HG02970 (cell line): ENCODE measurements around the gene BCAT1.
A peak's percentile ranks its signal among the peaks of the same experiment; 100 is the strongest.

Experiments used
- ATAC-seq: cut with Tn5 transposase; IDR thresholded peaks from one replicate; pipeline ENCODE4 v1.9.1; 2021; ENCODE audit warnings: mild to moderate bottlenecking, moderate library complexity, moderate number of reproducible peaks; ENCODE audit not compliant: unreplicated experiment, low FRiP score

BCAT1 gene, protein sequence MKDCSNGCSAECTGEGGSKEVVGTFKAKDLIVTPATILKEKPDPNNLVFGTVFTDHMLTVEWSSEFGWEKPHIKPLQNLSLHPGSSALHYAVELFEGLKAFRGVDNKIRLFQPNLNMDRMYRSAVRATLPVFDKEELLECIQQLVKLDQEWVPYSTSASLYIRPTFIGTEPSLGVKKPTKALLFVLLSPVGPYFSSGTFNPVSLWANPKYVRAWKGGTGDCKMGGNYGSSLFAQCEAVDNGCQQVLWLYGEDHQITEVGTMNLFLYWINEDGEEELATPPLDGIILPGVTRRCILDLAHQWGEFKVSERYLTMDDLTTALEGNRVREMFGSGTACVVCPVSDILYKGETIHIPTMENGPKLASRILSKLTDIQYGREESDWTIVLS

DNA sequence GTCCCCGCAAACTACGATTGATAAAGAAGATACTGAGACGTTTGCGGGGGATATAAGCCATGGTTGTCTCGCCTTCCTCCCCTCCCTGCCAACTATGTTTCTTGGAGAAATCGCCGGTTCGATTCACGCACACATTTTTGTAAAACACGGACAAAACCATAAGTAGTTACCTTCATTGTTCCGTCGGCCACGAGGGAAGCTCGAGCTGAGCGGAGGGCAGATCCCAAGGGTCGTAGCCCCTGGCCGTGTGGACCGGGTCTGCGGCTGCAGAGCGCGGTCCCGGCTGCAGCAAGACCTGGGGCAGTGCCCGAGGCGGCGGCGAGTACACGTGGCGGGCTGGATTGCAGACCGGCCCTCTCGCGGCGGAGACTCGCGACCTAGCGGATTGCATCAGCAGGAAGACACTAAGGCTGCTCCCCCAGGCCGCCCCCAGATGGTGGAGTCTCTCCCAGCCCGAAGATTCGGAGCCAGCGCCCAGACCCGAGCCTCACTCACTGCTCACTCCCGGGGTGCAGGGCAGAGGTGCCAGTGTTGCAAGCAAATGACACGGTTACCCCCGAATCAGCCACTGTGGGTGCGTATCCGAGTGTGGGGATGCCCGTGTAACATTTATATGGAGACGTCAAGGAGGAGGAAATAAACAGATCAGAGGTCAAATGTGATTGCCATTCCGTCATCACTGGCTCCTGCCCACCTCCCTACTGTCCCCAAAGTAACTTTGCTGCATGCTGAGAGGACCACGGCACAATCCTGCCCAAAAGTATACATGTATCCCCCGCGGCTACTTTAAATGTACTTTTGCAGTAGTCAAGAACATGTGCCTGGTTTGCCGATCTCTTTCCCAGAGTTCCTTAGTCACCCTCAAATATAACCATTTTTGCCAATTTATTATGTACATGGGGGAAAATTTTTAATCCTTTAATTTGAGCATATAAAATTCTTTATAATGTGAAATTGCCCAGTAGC lies at the start of gene BCAT1:
BCAT1 (minus strand) TSS at position 345 of the 966 bp plus-strand sequence; CDS start at position 176, 169 bp downstream.
- no peak for ATAC-seq

DNA sequence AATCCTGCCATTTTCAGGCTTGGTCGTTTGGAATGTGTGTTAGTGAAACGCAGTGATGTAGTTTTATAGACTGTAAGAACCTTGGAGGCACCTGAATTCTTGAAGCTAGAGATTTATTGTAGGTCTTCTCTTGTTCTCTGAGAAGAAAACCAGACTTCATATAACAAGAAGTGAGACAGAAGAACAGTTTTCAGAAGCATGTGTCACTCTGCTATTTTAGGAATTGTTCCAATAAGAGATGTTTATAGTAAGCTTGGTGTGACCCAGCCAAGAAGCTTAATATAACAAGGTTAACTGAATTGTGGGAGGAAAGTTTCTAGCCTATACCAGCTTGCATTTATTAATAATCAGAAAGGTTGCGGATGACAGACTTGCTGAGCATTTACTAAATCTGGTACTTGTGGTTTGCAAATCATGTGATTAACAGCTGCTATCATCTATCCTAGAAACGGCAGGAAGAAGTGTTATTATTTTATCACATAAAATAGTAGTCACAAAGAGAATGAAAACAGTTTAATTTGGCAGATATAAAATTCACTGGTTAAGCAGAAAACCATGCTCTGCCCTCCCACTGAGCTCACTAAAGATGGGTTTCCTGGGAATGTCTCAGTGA lies 49.2 kb upstream of the BCAT1 start:
- peak; percentile 76 for ATAC-seq

DNA sequence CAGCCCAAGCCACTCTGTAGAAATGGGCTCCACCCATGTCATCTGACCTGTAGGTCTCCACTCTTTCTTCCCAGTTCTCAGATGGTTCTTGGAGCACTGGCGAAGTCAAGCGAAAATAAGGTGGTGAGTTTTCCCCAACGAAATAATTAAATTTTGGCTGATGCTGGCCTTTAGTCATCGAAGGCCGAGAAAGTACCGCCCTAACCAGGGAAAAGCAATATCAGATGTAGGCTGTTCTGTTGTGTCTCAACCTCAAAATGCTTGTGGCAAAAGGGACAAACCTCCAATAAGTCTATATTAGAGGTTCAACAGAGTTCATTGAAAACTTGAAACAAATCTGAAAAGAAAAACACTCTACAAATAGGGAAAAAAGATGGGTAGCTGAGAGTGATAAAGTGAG lies 48.6 kb upstream of the BCAT1 start:
- peak; percentile 9 for ATAC-seq

DNA sequence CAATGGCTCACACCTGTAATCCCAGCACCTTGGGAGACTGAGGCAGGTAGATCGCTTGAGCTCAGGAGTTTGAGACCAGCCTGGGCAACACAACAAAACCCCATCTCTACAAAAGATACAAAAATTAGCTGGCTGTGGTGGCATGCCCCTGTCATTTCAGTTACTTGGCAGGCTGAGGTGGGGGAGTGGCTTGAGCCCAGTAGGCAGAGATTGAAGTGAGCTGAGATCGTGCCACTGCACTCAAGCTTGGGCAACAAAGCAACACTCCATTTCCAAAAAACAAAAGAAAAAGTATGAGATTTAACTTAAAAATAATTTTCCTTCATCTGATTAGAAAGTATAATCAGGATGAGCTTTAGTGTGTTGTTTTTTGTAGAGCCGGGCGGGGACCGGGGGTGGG lies 47.9 kb upstream of the BCAT1 start:
- no peak for ATAC-seq

DNA sequence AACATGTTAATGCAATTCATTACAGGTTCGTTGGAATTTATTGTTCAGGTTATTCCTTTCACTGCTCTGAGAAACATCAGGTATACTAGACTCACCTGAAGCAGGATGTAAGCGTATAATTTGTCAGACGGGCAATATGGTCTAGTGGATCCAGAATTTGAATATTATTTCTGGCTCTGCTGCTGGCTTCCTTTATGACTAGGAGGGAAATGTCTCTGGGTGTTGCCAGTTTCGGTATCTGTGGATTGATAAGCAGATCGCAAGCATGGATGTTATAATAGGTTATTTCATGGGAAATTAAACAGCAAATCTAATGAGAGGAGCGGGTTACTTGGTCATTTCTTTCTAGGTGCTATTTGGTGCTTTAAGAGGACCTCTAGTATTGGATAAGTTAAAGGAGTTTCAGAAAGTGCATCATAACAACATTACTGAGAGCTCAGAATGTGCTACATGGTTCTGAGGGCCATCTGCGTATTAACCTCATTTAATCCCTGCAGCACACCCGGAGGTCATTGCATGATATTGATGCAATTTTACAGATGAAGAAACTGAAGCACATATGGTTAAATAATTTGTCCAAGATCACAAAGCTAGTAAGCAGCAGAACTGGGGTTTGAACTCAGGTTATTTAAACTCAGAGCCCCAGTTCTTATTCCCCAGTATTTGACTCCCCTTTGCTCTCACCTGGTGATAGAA lies 47.3 kb upstream of the BCAT1 start:
- no peak for ATAC-seq

DNA sequence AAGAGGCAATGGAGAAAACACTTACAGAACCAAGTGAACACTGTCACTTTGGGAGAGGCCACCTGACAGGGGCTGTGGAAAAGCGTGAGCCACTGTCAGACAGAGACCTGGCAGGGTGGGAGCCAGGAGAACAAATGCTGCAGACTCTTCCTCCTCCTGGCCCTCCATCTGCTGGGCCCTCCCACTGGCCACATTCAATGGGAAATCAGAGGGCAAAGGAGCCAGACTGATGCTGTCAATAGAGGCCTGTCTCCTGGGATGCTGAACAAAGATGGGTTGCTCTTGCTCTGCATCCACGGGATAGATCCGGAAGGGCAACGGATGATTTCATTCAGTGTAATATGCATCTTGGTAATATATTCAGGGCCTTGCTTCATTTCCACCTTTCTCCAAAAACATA lies 44.9 kb upstream of the BCAT1 start:
- no peak for ATAC-seq

DNA sequence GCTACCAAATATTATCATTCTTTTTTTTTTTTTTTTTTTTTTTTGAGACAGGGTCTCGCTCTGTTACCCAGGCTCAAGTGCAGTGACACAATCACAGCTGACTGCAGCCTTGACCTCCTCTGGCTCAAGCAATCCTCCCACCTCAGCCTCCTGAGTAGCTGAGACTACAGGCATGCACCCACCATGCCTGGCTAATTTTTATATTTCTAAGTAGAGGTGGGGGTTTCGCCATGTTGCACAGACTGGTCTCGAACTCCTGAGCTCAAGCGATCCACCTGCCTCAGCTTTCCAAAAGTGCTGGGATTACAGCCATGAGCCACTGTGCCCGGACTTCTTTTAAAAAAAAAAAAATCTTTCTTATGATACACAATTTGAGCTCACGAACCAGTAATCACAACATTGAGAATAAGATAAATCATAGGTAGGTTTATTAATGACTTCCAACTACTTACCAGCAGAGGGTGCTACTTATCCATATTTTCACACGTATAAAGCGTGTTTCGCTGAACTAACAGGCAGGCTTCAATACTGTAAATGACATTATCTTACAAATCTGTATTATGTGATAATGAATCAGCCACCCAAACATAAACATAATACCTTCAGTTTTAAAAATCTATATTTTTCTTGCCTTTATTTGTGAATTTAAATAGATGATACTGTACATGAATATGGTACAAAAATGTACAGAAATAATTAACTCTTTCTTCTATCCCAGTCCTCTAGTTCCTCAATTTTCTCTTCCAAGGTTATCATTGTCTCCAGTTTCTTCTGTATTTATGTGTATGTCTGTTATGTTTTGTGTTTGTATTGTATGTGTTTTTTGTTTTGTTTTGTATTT lies 42.5 kb upstream of the BCAT1 start:
- ATAC-seq: no peak

DNA sequence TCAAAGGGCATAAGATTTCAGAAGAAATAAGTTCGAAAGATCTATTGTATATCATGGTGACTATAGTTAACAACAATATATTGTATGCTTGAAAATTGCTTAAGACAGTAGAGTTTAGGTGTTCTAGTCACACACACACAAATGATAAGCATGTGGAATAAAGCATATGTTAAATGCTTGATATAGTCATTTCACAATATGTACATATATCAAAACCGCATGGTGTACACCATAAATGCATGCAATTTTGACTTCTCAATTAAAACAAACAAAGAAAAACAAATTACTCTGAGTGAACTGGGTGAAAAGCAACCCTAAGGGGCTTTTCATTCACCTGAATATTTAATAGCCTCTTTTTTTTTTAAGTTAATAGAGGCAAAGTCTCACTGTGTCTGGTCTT lies 40.3 kb upstream of the BCAT1 start:
- ATAC-seq: no peak

DNA sequence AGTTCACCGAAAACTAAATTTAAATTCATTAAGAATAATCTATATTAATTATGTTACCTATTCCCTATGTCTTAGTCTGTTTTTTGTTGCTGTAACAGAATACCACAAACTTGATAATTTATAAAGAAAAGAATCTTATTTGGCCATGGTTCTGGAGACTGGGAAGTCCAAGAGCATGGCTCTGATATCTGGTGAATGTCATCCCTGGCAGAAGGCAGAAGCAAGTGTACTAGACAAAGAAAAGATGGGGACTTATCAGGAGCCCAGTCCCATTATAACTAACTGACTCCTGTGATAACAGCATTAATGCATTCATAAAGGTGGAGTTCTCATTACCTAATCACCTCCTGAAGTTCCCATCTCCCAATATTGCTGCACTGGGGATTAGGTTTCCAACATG lies 33.3 kb upstream of the BCAT1 start:
- ATAC-seq: no peak

DNA sequence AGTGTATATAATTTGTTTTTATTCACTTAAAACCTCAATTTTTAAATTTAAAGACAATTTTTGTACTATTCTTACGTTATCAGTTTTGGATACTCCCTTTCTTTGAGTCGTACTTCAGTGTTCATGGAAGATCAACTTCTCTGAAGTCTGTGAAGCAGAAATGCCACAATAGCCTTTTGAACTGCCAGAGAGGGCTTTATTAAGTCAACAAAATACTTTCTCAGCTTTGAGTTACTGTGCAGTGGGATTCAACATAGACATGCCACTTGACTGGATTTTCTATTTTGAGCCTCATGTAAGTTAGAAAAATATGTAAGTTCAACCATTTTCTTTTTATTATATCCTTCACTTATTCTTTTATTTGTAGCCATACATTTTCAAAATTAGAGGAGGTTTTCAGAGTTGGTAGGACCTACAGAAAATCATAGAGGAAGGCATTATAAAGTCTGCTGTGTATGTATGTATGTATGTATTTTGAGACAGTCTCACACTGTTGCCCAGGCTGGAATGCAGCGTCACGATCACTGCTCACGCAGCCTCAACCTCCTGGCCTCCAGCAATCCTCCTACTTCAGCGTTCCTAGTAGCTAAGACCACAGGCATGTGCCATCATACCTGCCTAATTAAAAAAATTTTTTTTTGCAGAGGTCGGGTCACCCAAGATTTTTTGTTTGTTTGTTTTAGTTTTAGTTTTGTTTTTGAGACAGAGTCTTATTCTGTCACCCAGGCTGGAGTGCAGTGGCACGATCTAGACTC lies 31.3 kb upstream of the BCAT1 start:
- no peak for ATAC-seq

DNA sequence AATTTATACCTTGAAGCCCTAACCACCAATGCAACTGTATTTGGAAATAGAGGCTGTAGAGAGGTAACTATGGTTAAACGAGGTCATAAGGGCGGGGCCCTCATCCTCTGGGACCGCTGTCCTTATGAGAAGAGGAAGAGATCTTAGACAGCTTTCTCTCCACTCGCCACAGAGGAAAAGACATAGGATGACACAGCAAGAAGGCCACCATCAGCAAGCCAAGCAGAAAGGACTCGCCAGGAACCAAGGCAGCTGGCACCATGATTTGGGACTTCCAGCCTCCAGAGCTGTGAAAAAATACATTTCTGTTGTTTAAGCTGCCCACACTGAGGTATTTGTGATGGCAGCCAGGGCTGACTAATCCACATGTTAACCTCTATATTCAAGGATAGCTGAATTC lies 30.4 kb upstream of the BCAT1 start:
- no peak for ATAC-seq

DNA sequence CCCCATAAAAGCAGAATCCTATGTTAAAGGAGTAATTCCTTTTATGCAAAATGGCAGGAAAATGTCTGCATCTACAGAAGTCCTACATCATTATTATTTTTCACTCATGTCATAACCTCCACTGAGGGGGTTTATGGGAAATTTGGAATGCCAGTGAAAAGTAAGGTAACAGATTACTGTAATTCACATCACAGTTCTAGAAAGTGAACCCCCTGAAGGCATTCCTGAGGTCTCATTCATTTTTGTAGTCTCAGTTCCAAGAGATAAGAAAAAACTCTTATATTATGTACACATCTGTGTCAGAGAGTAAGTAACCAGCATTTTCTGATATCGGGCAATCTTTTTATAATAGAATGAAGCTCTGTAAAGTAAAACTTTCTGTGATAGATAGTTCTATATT lies 28.8 kb upstream of the BCAT1 start:
- no peak for ATAC-seq

DNA sequence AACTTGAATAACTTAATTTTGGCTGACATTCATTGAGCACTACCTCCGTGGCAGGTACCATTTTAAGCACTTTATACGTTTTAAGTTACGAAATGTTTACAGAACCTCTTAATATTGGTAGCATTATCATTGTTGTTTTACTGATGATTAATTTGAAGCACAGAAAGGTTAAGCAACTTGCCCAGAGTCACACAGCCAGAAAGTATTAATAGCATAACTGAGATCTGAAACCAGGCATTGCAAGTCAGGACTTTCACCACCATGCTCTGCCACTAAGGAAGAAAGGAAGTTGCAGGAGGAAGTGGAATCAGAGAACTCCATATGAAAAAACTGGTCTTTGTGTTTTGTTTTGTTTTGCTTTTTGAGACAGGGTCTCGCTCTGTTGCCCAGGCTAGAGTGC lies 28.2 kb upstream of the BCAT1 start:
- ATAC-seq: no peak

DNA sequence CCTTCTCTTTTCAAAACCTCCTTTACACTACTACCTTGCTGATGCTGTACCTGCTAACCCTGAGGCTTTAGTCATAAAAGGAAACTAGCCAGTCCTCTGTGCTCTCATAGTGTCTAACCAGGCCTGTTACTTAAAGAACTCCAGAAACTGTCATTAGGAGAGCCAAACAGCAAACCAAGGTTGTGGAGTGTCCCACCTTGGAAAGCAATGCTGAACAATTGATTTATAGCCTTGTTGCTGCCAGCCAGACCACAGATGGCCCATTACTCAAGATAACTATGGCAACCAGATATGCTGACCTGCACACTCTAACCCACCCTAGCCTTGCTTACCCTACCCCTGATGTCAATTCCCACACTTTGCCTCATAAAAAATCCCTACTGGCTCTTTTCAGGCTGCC lies 26.5 kb upstream of the BCAT1 start:
- ATAC-seq: no peak

DNA sequence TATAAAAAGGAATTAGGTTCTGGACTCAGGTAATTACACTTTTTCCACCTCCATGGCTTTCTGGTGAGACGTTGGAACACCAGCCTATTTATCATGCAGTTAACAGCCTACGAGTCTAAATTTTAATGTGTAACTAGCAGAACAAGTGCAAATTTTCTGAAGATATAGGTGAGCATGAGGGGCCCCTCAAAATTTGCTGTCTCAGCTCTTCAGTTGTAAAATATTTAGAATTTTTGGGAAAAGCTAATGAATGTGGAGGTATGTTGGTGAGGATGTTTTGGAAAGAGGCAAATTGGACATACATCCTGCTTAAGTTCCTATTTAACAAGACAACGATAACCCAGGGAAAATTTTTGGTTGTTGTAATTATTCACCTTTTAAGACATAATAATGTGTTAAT lies 25.3 kb upstream of the BCAT1 start:
- no peak for ATAC-seq

DNA sequence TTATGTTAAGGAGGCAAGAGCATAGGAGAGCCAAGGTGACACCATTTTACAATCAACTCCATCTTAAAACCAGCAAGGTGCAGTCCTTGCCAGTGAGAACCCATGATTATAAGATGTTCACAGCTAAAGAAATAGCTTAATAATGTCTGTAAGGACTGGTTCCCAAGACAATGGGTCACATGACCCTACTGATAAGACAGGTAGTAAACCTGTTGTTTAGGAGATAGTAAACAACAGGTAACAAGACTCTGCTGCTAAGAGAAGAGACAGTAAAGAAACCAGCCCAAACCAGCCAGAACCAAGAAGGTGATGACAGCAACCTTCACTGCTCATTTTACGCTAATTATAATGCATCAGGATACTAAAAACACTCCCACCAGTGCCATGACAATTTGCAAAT lies 23.2 kb upstream of the BCAT1 start:
- no peak for ATAC-seq

DNA sequence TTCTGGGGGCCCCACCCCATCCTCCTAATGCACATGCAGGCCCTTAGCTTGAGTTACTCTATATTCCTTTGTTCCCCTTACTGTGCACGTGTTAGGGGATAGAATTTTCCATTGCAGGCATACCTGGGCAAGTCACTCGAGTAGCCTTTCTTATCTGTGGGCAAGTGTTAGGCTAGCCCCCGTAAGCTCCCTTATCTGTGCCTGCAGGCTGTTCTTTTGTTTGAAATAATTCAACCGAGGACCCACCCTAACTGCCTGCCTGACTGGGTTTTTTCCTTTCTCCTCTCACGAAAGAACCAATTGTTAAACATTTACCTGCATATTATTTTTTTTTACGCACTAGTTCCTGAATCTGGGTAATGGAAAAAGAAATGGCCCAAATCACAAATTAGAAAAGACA lies 21.3 kb upstream of the BCAT1 start:
- ATAC-seq: no peak

DNA sequence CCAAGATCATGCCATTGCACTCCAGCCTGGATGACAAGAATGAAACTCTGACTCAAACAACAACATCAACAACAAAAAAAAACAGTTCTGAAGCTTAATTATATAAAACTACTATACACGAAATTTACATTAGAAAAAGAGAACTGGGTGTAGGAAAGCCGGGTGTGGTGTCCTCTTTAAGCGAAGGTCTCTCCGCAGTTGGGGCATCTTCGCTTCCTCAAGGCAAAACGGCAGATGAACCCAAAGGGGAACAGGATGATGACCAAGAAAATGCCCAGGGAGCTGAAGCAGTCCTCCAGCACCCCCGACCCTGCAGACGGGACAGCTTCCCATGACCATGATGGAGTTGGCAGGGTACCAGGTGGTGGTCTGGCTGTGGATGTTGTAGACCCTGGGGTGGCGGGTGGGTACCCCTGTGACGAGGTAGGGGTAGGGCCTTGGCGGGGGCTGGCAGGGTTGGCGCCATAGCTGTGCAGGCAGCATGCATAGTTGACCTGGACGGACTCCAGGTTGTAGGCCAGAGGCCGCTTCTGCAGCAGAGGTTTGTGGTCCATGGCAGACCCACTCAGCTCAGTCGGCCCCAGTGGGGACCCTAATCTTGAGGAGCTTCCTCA lies 18.2 kb upstream of the BCAT1 start:
- no peak for ATAC-seq

DNA sequence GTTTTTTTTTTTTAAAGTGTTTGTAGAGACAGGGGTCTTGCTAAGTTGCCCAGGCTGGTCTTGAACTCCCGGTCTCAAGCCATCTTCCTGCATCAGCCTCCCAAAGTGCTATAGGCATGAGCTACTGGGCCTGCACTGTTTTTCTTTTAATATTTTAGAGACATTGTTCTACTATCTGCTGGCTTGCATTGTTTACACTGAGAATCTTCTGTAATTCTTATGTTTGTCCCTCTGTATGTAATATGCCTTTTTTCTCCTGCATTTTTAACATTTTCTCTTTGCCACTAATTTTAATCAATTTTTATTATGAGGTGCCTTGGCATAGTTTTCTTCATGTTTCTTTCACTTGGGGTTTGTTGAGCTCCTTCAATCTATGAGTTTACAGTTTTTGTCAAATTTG lies 15.4 kb upstream of the BCAT1 start:
- no peak for ATAC-seq
